Body of pancreas (tissue), 4 donors: ENCODE measurements around the gene HERC2.

ENCODE experiments used
- POLR2A ChIP-seq, 3 donors: fragments of 450-650 bp; IDR thresholded peaks; one replicate each; pipeline ENCODE4 v1.6.1; 2016; ENCODE audit warnings: antibody characterized with exemption in 3 of 3, mild to moderate bottlenecking in 2 of 3
- TF ChIP-seq, protein P1 (sequence below), 7 experiments: fragments of 450-650 bp in 4 of 7; fragments of 200-600 bp in 3 of 7; sonication (generic) in 3 of 7; IDR thresholded peaks; one replicate each; pipeline ENCODE4 v1.5.1; 2016 to 2019; ENCODE audit warnings: antibody characterized with exemption in 7 of 7

GRCh38 chr15:28246605-28247004 is 75.4 kb downstream of the HERC2 start:
- TF ChIP-seq, protein P1, sequence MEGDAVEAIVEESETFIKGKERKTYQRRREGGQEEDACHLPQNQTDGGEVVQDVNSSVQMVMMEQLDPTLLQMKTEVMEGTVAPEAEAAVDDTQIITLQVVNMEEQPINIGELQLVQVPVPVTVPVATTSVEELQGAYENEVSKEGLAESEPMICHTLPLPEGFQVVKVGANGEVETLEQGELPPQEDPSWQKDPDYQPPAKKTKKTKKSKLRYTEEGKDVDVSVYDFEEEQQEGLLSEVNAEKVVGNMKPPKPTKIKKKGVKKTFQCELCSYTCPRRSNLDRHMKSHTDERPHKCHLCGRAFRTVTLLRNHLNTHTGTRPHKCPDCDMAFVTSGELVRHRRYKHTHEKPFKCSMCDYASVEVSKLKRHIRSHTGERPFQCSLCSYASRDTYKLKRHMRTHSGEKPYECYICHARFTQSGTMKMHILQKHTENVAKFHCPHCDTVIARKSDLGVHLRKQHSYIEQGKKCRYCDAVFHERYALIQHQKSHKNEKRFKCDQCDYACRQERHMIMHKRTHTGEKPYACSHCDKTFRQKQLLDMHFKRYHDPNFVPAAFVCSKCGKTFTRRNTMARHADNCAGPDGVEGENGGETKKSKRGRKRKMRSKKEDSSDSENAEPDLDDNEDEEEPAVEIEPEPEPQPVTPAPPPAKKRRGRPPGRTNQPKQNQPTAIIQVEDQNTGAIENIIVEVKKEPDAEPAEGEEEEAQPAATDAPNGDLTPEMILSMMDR (IDR thresholded peaks at IDR 0.05): no peak
- TF ChIP-seq POLR2A (IDR thresholded peaks at IDR 0.05): no peak
